ENCODE measurements around the gene TRIM10.
A peak's percentile ranks its signal among the peaks of the same experiment; 100 is the strongest.
"Not testable (repeated sequence)": the region's sequence is repeated elsewhere in the genome, so short reads cannot be mapped to it uniquely, and the experiment has no call there.

The TRIM10 gene

GRCh38 chr6:30171677-30172471, 10.9 kb upstream of the TRIM10 start:
- DNase-seq, result no peak

GRCh38 chr6:30169658-30170614, 8.9 kb upstream of the TRIM10 start:
- DNase-seq, result no peak

- no peak for DNase-seq
Measured at GRCh38 chr6:30168741-30169140, 7.7 kb upstream of the TRIM10 start.

GRCh38 chr6:30167101-30167500, 6.1 kb upstream of the TRIM10 start:
- DNase-seq, result no peak

GRCh38 chr6:30165238-30165637, 4.2 kb upstream of the TRIM10 start:
- not testable (repeated sequence) for DNase-seq

- no peak for DNase-seq
Measured at GRCh38 chr6:30164714-30165113, 3.7 kb upstream of the TRIM10 start.

GRCh38 chr6:30163918-30164654, 3.1 kb upstream of the TRIM10 start:
- DNase-seq, result no peak

- DNase-seq, result peak; percentile 41 to 56
Measured at GRCh38 chr6:30163090-30163917, 2.3 kb upstream of the TRIM10 start, which contains the start of gene TRIM15. TRIM15 (plus strand) TSS chr6:30163546; CDS start chr6:30163685, 139 bp downstream.

GRCh38 chr6:30162265-30163089, 1.5 kb upstream of the TRIM10 start:
- DNase-seq, result no peak

- no peak for DNase-seq
Measured at GRCh38 chr6:30160008-30160784, 815 bp downstream of the TRIM10 start.

GRCh38 chr6:30158475-30159040, 2.5 kb downstream of the TRIM10 start:
- no peak for DNase-seq

- DNase-seq, result no peak
Measured at GRCh38 chr6:30157999-30158398, 3.0 kb downstream of the TRIM10 start.

- DNase-seq, result no peak
Measured at GRCh38 chr6:30157581-30157980, 3.4 kb downstream of the TRIM10 start.

- DNase-seq, result no peak
Measured at GRCh38 chr6:30156774-30157173, 4.2 kb downstream of the TRIM10 start.

GRCh38 chr6:30156262-30156599, 4.8 kb downstream of the TRIM10 start:
- DNase-seq, result no peak

- DNase-seq, result no peak
Measured at GRCh38 chr6:30155520-30156261, 5.3 kb downstream of the TRIM10 start.

GRCh38 chr6:30154709-30155519, 6.1 kb downstream of the TRIM10 start:
- no peak for DNase-seq

- no peak for DNase-seq
Measured at GRCh38 chr6:30154061-30154460, 7.0 kb downstream of the TRIM10 start.

Measured in stimulated activated CD4-positive, alpha-beta T cell treated with anti-CD3 and anti-CD28 coated beads, Interleukin-2, amount 100 ng/mL, for 48 hours (primary cell).